Adipocyte (in vitro differentiated cells): ENCODE results near the gene POP4.

Experiments
- DNase-seq: peaks from one replicate; pipeline ENCODE4 v3.0.0-alpha.2; 2015; ENCODE audit warnings: low read depth
- H3K27me3 ChIP-seq: replicated peaks from 2 replicates; pipeline ENCODE4 v1.7.0; 2013; ENCODE audit warnings: mild to moderate bottlenecking, low read length, moderate library complexity; ENCODE audit not compliant: control insufficient read depth, insufficient read depth
- H3K36me3 ChIP-seq: 2 replicates; pipeline ENCODE4 v1.7.0; 2013; ENCODE audit warnings: low read length, mild to moderate bottlenecking, moderate library complexity; ENCODE audit not compliant: control insufficient read depth, insufficient read depth, severe bottlenecking
- H3K4me1 ChIP-seq: 2 replicates; pipeline ENCODE4 v1.7.0; 2013; ENCODE audit warnings: mild to moderate bottlenecking, low read length, moderate library complexity; ENCODE audit not compliant: control insufficient read depth, insufficient read depth
- H3K4me3 ChIP-seq: 2 replicates; pipeline ENCODE4 v1.7.0; 2013; ENCODE audit warnings: mild to moderate bottlenecking, low read length, moderate library complexity
- H3K9ac ChIP-seq: 2 replicates; pipeline ENCODE4 v1.7.0; 2013; ENCODE audit warnings: mild to moderate bottlenecking, low read length, moderate library complexity
- H3K9me3 ChIP-seq: 2 replicates; pipeline ENCODE4 v1.7.0; 2013; ENCODE audit warnings: mild to moderate bottlenecking, low read length, moderate library complexity; ENCODE audit not compliant: control insufficient read depth

The POP4 gene

DNA sequence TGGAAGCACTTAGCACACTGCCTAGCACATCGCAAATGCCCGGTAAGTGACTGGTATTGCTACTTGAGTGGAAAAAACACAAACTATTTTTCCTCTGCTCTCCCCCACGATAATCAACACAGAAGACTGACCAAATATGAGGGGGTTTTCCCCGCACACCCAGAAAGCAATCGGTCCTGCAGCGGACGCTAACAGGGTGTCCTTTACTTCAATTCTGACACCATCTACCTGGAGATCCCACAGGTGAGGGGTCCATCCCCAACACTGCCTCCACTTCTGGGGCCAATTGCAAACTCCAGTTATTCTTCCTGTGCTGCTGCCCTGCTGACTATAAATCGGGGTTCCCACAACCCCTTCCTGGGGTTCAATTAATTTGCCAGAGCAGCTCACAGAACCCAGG is 33.0 kb downstream of the POP4 start:
- no peak for DNase-seq

DNA sequence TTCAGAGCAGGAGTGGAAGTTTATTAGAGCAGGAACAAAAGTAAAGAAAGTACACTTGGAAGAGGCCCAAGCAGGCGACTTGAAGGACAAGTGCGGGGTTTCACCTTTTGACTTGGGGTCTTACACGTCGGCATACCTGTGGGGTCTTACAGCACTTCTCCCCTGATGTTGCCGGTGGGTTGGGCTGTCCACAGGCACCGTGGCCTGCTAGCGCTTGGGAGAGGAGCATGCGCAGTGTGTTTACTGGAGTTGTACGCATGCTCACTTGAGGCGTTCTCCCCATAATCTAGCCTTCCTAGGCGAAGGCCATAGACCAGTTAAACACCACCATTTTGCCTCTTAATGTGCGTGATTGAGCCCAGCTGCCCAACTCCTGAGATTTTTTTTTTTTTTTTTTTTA is 34.1 kb downstream of the POP4 start:
- DNase-seq = no peak
- peaks cover 2% of the 10 kb centered on the region for H3K27me3 ChIP-seq
- no peaks in the 10 kb centered on the region for H3K36me3 ChIP-seq
- peaks cover 6% of the 10 kb centered on the region for H3K4me1 ChIP-seq
- no peak overlapping the region for H3K4me3 ChIP-seq
- H3K9me3 ChIP-seq = no peaks in the 10 kb centered on the region
- no peak overlapping the region for H3K9ac ChIP-seq

More for the DNA sequence above, 33.0 kb downstream of the POP4 start:
- H3K4me3 ChIP-seq = no peak overlapping the region
- H3K9me3 ChIP-seq = peaks cover 3% of the 10 kb centered on the region
- H3K9ac ChIP-seq = no peak overlapping the region
- no peaks in the 10 kb centered on the region for H3K4me1 ChIP-seq
- H3K36me3 ChIP-seq = no peaks in the 10 kb centered on the region
- H3K27me3 ChIP-seq = peaks cover 2% of the 10 kb centered on the region

DNA sequence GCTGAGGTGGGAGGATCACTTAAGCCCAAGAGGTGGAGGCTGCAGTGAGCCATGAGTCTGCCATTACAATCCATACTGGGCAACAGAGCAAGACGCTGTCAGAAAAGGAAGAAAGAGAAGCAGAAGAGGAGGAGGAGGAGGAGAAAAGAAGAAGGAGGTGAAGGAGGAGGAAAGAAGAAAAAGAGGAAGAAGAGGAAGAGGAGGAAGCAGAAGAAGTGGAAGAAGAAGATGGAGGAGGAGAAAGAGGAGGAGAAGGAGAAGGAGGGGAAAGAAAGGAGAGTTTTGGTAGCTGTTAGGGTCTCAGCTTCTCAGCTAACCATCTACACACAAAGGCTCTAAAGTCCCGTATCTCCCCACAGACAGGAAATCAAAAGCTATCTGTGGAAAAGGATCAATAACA is 35.5 kb downstream of the POP4 start:
- Histone ChIP-seq H3K9me3 (no peaks in the 10 kb centered on the region), H3K4me3 (no peak overlapping the region), H3K9ac (no peak overlapping the region), H3K27me3 (no peaks in the 10 kb centered on the region), H3K36me3 (no peaks in the 10 kb centered on the region), H3K4me1 (peaks cover 18% of the 10 kb centered on the region)
- DNase-seq = no peak

GRCh38 chr19:29643361-29643935 is 37.4 kb downstream of the POP4 start:
- Histone ChIP-seq H3K4me3 (no peak overlapping the region), H3K36me3 (no peaks in the 10 kb centered on the region), H3K9me3 (no peaks in the 10 kb centered on the region), H3K4me1 (peaks cover 18% of the 10 kb centered on the region), H3K9ac (no peak overlapping the region), H3K27me3 (no peaks in the 10 kb centered on the region)
- no peak for DNase-seq

DNA sequence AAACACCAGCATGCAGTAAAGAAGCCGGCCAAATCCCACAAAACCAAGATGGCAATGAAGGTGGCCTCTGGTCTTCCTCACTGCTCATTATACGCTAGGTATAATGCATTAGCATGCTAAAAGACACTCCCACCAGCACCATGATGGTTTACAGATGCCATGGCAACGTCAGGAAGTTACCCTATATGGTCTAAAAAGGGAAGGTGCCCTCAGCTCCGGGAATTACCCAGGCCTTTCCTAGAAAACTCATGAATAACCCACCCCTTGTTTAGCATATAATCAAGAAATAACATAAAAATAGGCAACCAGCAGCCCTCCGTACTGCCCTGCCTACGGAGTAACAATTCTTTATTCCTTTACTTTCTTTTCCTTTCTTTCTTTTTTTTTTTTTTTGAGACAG is 38.1 kb downstream of the POP4 start:
- no peak for DNase-seq
- Histone ChIP-seq H3K9me3 (no peaks in the 10 kb centered on the region), H3K4me3 (no peak overlapping the region), H3K36me3 (no peaks in the 10 kb centered on the region), H3K27me3 (no peaks in the 10 kb centered on the region), H3K4me1 (peaks cover 18% of the 10 kb centered on the region), H3K9ac (no peak overlapping the region)

DNA sequence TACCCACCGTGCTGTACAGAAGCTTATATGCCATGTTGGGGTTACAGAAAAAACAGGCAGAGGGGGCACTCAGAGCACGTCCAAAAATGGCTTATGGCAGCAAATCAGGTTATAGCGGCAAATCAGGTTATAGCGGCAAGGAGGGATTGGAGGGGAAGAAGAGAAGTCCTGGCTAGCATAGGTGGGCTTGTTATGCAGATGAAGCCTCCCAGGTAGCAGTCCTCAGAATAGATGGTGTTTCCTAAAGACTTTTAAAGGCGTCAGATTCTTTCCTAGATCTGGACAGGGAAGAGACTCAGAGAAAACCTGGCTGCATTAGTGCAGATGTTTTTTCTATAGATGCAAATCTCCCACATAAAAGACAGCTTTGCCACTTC is 39.4 kb downstream of the POP4 start:
- H3K4me3 ChIP-seq = no peak overlapping the region
- H3K36me3 ChIP-seq = no peaks in the 10 kb centered on the region
- DNase-seq = no peak
- no peaks in the 10 kb centered on the region for H3K9me3 ChIP-seq
- peak overlapping the region; percentile 2 for H3K9ac ChIP-seq
- no peaks in the 10 kb centered on the region for H3K27me3 ChIP-seq
- peaks cover 18% of the 10 kb centered on the region for H3K4me1 ChIP-seq

GRCh38 chr19:29645911-29646310 is 39.8 kb downstream of the POP4 start:
- no peaks in the 10 kb centered on the region for H3K9me3 ChIP-seq
- no peaks in the 10 kb centered on the region for H3K36me3 ChIP-seq
- H3K9ac ChIP-seq = peak overlapping the region; percentile 2
- H3K27me3 ChIP-seq = no peaks in the 10 kb centered on the region
- peak overlapping the region; percentile 64 for H3K4me3 ChIP-seq
- peaks cover 18% of the 10 kb centered on the region for H3K4me1 ChIP-seq
- DNase-seq = peak; percentile 61

DNA sequence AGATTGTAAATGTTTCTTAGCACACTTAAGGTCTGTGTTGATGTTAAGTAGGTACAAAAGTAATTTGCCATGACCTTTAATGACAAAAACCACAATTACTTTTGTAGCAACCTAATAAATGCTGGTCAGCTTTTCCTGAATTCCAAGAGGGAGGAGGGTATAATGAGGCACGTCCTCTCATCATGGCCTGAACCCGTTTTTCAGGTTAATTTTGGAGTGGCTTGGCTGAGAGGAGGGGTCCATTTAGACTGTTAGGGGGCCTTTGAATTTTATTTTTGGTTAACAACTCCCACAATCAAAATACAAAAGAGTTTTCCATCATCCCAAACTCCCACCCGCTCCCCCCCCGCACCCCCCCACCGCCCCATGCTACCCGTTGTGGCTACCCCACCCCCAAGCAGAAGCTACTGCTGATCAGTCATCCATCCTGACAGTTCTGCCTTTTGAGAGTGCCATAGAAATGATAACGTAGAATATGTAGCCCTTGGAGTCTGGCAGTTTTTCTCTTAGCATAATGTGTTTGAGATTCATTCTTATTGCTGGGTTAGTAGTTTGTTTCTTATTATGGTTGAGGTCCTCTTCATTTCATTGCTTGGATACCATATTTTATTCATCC is 44.8 kb downstream of the POP4 start:
- no peak for DNase-seq
- H3K9ac ChIP-seq = no peak overlapping the region

DNA sequence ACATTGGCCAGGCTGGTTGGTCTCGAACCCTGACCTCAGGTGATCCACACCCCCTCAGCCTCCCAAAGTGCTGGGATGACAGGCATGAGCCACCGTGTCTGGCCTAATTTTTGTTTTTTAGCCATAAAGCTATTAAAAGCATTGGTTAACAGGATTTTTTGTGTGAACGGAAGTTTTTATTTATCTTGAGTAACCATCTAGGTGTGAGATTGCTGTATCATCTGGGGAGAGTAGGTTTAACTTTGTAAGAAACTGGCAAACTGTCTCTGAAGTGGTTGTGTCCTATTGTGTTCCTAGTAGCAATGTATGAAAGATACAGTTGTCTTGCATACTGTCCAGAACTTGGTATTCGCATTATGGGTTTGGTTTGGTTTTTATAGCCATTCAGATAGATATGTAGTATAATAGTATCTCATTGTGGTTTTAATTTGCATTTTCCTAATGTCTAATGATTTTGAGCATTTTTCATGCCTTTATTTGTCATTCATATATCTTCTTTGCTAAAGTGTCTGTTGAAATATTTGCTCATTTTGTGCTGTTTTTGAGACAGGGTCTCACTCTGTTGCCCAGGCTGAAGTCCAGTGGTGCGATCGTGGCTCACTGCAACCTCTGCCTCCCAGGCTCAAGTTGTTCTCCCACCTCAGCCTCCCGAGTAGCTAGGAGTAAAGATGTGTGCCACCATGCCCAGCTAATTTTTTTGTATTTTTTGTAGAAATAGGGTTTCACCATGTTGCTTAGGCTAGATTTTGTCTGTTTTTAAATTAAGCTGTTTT is 45.7 kb downstream of the POP4 start:
- Histone ChIP-seq H3K36me3 (no peaks in the 10 kb centered on the region), H3K4me1 (no peaks in the 10 kb centered on the region), H3K9me3 (peaks cover 4% of the 10 kb centered on the region), H3K27me3 (no peaks in the 10 kb centered on the region), H3K9ac (no peak overlapping the region), H3K4me3 (no peak overlapping the region)
- no peak for DNase-seq

More for the DNA sequence above, 44.8 kb downstream of the POP4 start:
- H3K27me3 ChIP-seq = no peaks in the 10 kb centered on the region
- H3K4me1 ChIP-seq = peaks cover 6% of the 10 kb centered on the region
- H3K4me3 ChIP-seq = no peak overlapping the region
- H3K36me3 ChIP-seq = no peaks in the 10 kb centered on the region
- peaks cover 4% of the 10 kb centered on the region for H3K9me3 ChIP-seq

- H3K9me3 ChIP-seq = peaks cover 4% of the 10 kb centered on the region
- no peaks in the 10 kb centered on the region for H3K27me3 ChIP-seq
- H3K4me3 ChIP-seq = no peak overlapping the region
- H3K9ac ChIP-seq = no peak overlapping the region
- H3K36me3 ChIP-seq = no peaks in the 10 kb centered on the region
- DNase-seq = no peak
- H3K4me1 ChIP-seq = no peaks in the 10 kb centered on the region
These were observed 47.3 kb downstream of the POP4 start for GRCh38 chr19:29653398-29653797.

GRCh38 chr19:29655648-29656335 is 49.7 kb downstream of the POP4 start:
- H3K36me3 ChIP-seq = no peaks in the 10 kb centered on the region
- DNase-seq = no peak
- H3K4me1 ChIP-seq = peaks cover 3% of the 10 kb centered on the region
- H3K9ac ChIP-seq = no peak overlapping the region
- H3K27me3 ChIP-seq = no peaks in the 10 kb centered on the region
- H3K9me3 ChIP-seq = peaks cover 4% of the 10 kb centered on the region
- no peak overlapping the region for H3K4me3 ChIP-seq
